Testis (tissue), 3 donors: ENCODE results near the gene WNT11. TPM values are rescaled to one million over a fixed set of nuclear protein-coding genes. Genes with fewer than 3 reads are reported as not detected.

ENCODE experiments used
- DNase-seq: peaks from one replicate; pipeline ENCODE4 v3.0.0-alpha.2; 2019
- H3K27ac ChIP-seq, 2 donors: fragments of 200-600 bp; sonication (generic); one replicate each; pipeline ENCODE4 v1.5.1; 2019
- H3K27me3 ChIP-seq: fragments of 200-600 bp; sonication (generic); one replicate; pipeline ENCODE4 v1.5.1; 2019
- H3K36me3 ChIP-seq: fragments of 200-600 bp; sonication (generic); one replicate; pipeline ENCODE4 v1.5.1; 2017; ENCODE audit warnings: low read depth; ENCODE audit errors: missing control alignments
- H3K4me1 ChIP-seq: fragments of 200-600 bp; sonication (generic); one replicate; pipeline ENCODE4 v1.5.1; 2019
- H3K4me3 ChIP-seq, 2 donors: fragments of 200-600 bp; sonication (generic); one replicate each; pipeline ENCODE4 v1.5.1; 2017 to 2019
- H3K9me3 ChIP-seq: fragments of 200-600 bp; sonication (generic); one replicate; pipeline ENCODE4 v1.5.1; 2017
- POLR2A ChIP-seq: fragments of 450-650 bp; IDR thresholded peaks from one replicate; pipeline ENCODE4 v1.6.1; 2017; ENCODE audit warnings: antibody characterized with exemption, mild to moderate bottlenecking, moderate library complexity
- WGBS, 2 donors: methylation state at CpG; one replicate each; pipeline ENCODE4 v1.1.5; 2018; 5-methylcytosine and 5-hydroxymethylcytosine counted together
- intact Hi-C: fragments of 100-400 bp; cut with DNase I; formaldehyde crosslinking; loops from one replicate; pipeline ENCODE4 v1.15.1; 2023; ENCODE audit warnings: low total_unique reads
- polyA plus RNA-seq: library from polyadenylated mRNA; stranded (reverse); fragments of 350-450 nt; fragmentation: Illumina TruSeq; extraction: RNeasy Lipid Tissue Mini Kit (QIAGEN cat#74804); gene quantifications from one replicate; pipeline ENCODE4 v1.2.3, GENCODE V29; 2014; ENCODE audit warnings: low read depth, low replicate concordance; ENCODE audit not compliant: insufficient read depth
- total RNA-seq, 2 donors: library from RNA; depleted of rRNA; stranded (reverse); fragments of >200 nt; gene quantifications; one replicate each; pipeline ENCODE4 v1.2.3, GENCODE V29; 2016
- TF ChIP-seq, protein P1 (sequence below), 3 experiments: fragments of 450-650 bp in 2 of 3; fragments of 200-600 bp in 1 of 3; sonication (generic) in 1 of 3; IDR thresholded peaks; one replicate each; pipeline ENCODE4 v1.5.1; 2016 to 2019; ENCODE audit warnings: antibody characterized with exemption in 3 of 3, mild to moderate bottlenecking in 2 of 3, moderate library complexity in 1 of 3

WNT11 gene
- total and polyA plus RNA-seq, 3 donors from 2014 or later: 2.7 to 4.3 (median 2.8) TPM

- WGBS, 2 donors: 90% methylated on average over 2 to 15 of the region's 15 CpGs
- H3K4me1 ChIP-seq: peaks cover 10% of the 10 kb centered on the region
- no peaks in the 10 kb centered on the region for H3K9me3 ChIP-seq
- no peak overlapping the region for H3K27ac ChIP-seq
- no peak for DNase-seq
- TF ChIP-seq POLR2A: no peak
- TF ChIP-seq, protein P1, sequence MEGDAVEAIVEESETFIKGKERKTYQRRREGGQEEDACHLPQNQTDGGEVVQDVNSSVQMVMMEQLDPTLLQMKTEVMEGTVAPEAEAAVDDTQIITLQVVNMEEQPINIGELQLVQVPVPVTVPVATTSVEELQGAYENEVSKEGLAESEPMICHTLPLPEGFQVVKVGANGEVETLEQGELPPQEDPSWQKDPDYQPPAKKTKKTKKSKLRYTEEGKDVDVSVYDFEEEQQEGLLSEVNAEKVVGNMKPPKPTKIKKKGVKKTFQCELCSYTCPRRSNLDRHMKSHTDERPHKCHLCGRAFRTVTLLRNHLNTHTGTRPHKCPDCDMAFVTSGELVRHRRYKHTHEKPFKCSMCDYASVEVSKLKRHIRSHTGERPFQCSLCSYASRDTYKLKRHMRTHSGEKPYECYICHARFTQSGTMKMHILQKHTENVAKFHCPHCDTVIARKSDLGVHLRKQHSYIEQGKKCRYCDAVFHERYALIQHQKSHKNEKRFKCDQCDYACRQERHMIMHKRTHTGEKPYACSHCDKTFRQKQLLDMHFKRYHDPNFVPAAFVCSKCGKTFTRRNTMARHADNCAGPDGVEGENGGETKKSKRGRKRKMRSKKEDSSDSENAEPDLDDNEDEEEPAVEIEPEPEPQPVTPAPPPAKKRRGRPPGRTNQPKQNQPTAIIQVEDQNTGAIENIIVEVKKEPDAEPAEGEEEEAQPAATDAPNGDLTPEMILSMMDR (IDR thresholded peaks at IDR 0.05): no peak
- H3K4me3 ChIP-seq: no peak overlapping the region
- intact Hi-C loops: no loop called here
- H3K27me3 ChIP-seq: no peaks in the 10 kb centered on the region
- no peaks in the 10 kb centered on the region for H3K36me3 ChIP-seq
Observed at GRCh38 chr11:76162336-76163288, 43.7 kb downstream of the WNT11 start.

DNA sequence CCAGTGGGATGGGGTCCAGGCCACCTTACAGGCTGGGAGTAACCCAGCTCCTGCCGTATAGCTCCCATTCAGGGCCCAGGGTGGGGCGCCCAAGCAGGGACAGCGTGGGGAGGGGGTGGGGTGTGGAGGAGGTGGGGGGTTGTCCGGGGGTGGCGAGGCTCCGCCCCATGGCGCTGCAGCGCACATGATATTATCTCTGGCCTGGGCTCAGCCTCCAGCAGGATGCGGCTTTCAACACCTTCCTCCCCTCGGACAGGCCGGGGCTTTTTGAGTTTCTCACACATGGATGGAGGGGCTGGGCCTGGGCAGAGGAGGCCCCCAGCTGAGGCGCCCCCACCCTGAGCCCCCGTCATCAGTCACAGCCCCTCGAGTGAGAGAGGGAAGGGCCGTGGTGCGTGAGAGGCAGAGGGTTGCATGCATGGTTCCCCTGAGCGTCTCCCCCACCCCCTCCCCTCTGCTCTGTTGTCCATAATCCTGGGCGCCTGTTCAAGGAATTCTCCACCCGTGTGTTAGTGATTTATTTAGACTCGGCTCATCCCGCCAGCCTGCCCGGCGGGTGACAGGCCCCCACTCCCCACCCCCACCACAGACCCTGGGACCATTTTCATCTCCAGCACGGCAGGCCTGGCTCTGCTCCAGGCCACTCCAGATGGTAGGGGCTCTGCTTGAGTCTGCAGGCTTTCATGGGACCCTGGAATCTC lies 44.9 kb downstream of the WNT11 start:
- no peaks in the 10 kb centered on the region for H3K27me3 ChIP-seq
- intact Hi-C loops: no loop called here

GRCh38 chr11:76160856-76161255 lies 45.4 kb downstream of the WNT11 start:
- no peaks in the 10 kb centered on the region for H3K36me3 ChIP-seq
- intact Hi-C loops: no loop called here

More for the DNA sequence above, 44.9 kb downstream of the WNT11 start:
- H3K4me3 ChIP-seq: no peak overlapping the region
- WGBS, 2 donors: 17 to 39% methylated on average over 7 to 21 of the region's 24 CpGs
- no peaks in the 10 kb centered on the region for H3K36me3 ChIP-seq
- peaks cover 10% of the 10 kb centered on the region for H3K4me1 ChIP-seq
- TF ChIP-seq, protein P1 (IDR thresholded peaks at IDR 0.05): no peak
- H3K9me3 ChIP-seq: no peaks in the 10 kb centered on the region
- DNase-seq: no peak
- H3K27ac ChIP-seq: no peak overlapping the region

GRCh38 chr11:76159983-76160661 lies 46.2 kb downstream of the WNT11 start:
- no peaks in the 10 kb centered on the region for H3K9me3 ChIP-seq
- H3K27me3 ChIP-seq: no peaks in the 10 kb centered on the region
- H3K4me3 ChIP-seq: no peak overlapping the region
- intact Hi-C loops: loop anchor here (10.0 kb wide), 1 partner anchor 265 kb away; no protein-coding TSS in a partner anchor
- H3K4me1 ChIP-seq: peaks cover 10% of the 10 kb centered on the region
- no peak overlapping the region for H3K27ac ChIP-seq
- 81 to 87% methylated on average over 13 to 14 of the region's 14 CpGs for WGBS, 2 donors
- no peak for DNase-seq
- no peaks in the 10 kb centered on the region for H3K36me3 ChIP-seq
- no peak for TF ChIP-seq POLR2A
- TF ChIP-seq, protein P1 (IDR thresholded peaks at IDR 0.05): no peak

More at GRCh38 chr11:76160856-76161255, 45.4 kb downstream of the WNT11 start:
- TF ChIP-seq, protein P1 (IDR thresholded peaks at IDR 0.05): no peak
- TF ChIP-seq POLR2A: no peak
- H3K4me3 ChIP-seq: no peak overlapping the region
- H3K4me1 ChIP-seq: peaks cover 10% of the 10 kb centered on the region
- 82 to 85% methylated on average over 5 to 8 of the region's 8 CpGs for WGBS, 2 donors
- H3K27ac ChIP-seq: no peak overlapping the region
- H3K9me3 ChIP-seq: no peaks in the 10 kb centered on the region
- H3K27me3 ChIP-seq: no peaks in the 10 kb centered on the region
- DNase-seq: no peak
